Activated CD4-positive, CD25-positive, alpha-beta regulatory T cell treated with anti-CD3 and anti-CD28 coated beads, Interleukin-2, amount 50 U/mL, for 16 hours (primary cell): Measurements from ENCODE around the gene TMEM128.
"Not testable (repeated sequence)": the region's sequence is repeated elsewhere in the genome, so short reads cannot be mapped to it uniquely, and the experiment has no call there.

Experiments
- DNase-seq: peaks from one replicate; pipeline ENCODE4 v3.0.0-alpha.2; 2020; ENCODE audit warnings: low read depth, low spot score

TMEM128 gene

DNA sequence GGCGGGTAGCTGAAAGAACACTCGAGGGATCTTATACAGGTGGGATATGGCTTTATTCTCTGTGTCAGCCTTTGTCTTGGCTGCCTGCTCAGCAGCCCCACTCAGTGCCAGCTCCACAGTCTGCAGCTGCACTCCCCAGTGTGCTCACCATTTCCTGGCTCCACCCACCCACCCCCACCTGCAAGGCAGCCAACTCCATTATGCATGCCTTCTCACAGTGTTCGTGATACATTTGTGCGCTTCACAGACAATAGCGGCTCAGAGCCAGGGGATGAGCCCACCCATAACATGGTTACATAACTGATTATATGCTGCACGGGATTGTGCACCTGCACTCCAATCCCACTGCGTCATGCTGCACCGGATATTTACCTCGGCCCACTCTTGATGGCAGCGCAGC lies 8.8 kb upstream of the TMEM128 start:
- no peak for DNase-seq

DNA sequence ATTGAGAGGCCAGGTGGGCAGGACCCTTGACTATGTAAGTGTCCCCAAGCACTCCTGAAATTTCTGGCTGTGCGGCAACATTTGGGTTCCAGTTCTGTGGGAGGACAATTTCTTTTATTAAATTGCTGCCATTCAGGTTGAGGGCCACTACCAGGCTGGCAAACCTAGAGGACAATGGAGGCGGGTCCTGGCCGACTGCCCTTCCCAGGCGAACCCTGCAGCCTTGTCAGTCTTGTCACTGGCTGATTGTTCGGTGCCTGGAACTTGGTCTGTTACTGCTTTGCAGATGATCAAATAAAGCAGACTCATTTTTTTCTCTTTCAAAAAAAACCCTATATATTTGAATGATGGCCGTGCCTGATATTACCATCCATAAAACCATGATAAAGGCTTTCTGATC lies 6.6 kb upstream of the TMEM128 start:
- no peak for DNase-seq

DNA sequence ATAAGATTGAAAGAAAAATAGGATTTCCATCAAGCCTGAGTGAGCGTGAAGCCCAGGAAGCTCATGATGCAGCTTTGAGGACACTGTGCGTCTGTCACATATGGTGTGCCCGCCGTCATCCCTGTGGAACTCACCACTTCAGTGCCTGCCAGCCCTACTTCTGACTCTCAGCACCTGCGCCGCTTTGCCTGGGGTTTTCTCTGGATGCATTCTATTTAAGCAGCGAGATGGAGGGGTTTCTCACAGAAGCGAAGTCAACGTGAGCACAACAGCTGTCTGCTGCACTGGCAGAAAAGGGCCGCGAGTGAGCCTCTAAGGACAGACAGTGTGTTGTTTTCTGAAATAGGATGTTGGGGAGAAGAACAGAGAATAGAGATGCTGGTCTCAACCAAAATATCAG lies 6.2 kb upstream of the TMEM128 start:
- no peak for DNase-seq

DNA sequence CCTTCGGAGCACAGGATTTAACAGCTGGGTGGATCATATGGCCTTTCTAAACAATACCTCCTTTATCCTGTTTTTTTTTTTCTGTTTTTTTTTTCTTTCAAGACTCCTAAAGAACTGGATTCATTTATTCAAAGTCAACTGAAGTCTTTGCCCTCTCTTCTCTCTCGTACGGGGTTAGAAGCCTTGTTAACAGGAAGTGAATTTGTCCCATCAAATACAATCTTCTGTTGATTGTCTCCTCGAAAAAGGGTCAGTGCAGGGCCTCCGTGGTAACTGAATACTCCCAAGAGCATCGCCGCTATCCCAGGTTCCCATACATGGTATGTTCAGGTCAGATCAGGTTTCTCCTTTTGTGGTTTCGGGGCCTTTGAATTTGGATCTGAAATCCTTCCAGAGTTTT lies 1.8 kb upstream of the TMEM128 start:
- DNase-seq: no peak

DNA sequence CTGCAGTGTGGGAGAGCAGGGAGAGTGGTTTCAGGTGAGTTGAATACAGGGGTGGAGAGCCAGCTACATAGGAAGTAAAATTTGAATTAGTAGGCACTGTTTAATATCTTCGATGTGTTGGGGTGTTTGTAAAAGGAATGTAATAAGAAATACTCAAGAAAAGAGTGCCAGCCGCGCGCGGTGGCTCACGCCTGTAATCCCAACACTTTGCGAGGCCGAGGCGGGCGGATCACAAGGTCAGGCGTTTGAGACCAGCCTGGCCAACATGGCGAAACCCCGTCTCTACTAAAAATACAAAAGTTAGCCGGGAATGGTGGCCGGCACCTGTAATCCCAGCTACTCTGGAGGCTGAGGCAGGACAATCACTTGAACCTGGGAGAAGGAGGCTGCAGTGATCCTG lies 1.3 kb upstream of the TMEM128 start:
- not testable (repeated sequence) for DNase-seq

DNA sequence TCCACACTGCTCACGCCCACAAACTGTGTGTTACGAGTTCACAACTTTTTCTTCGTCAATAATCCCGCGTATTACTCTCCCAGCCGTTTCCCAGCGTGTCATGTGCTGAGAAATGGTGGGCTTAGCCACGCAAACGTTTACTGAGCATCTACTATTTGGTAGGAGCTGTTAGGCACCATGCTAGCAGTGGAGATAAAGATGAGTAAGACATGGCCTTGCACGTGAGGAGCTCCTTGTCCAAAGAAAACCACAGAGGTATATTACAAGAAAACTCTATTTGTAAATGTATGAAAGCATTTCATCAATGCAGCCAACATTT lies 821 bp upstream of the TMEM128 start:
- no peak for DNase-seq

DNA sequence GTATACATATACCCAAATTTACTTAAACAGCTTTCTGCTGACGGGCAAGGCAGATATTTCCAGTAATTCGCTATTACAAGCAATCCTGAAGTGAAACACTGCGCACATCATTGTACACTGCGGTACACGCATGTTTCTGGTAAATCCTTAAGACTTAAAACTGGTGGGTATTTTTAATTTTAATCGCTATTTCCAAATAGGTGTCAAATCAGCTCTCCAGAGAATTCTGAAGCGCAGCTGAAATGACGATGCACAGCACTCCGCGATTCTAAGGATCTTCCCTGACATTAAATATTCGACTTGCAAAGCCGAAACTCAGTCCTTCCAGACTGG lies 361 bp downstream of the TMEM128 start:
- DNase-seq: no peak

DNA sequence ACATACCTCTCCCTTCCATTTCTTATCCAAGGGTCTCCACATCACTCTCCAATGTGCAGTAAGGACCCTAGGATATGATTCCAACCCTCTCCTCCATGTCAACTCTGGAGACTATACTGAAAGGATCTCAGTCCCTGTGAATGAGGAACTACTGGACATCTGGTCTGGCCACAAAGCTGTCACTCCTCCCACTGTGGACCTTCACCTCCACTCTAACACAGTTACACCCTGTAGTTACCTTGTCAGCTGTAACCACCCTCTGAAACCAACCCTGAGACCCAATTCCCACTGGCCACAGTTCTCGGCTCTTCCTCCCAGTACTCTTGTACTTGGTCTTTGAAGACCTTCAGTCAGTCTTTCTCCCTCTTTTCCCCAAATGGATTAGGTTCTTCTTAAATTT lies 2.9 kb downstream of the TMEM128 start:
- no peak for DNase-seq

DNA sequence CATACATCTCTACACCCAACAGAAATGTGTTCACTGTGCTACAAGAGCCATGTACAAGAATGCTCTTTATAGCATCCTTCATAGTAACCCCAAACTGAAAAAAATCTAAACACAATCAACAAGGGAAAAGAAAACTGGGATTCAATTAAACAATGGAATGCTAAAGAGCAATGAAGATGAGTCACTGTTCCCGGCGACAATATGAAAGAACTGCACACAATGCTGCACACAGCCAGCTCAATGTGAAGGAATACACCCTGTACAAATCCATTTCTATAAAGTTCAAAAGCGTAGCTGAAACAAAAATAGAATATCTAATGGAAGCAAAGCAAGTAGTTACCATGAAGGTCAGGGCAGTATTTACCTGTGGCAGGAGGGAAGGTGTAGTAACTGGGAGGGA lies 8.5 kb downstream of the TMEM128 start:
- DNase-seq: not testable (repeated sequence)

DNA sequence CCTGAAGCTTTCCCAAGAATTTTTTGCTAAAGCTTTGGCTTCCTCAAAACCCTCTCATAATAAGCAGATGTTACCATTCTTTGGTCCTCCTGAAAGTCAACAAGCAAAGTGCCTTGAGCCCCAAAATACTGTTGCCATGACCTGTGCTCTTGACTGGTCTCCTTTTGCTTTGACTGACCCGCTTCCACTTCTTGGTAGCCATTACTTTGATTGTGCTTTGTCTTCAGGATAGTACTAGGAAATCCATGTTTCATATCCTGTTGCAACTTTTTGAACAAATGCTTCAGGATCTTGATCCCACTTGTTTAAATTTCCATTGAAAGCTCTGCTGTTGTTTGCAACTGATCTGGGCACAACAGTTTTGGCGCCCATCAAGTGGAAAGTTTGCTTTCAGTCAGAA lies 14.4 kb downstream of the TMEM128 start:
- no peak for DNase-seq

DNA sequence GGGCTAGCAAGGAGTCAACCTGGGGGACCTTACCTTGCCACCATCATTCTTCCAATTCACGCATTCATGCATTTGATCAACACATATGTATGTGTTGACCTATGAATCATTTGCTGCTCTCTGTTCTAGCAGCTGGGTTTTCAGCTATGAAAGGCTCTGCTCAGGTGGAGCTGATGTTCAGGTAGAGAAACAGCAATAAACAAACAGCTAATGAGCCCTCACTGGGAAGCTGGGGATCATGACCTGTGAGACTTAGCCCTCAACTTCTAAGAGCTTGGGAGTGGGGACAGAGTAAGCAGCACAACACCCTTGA lies 19.7 kb downstream of the TMEM128 start:
- no peak for DNase-seq

DNA sequence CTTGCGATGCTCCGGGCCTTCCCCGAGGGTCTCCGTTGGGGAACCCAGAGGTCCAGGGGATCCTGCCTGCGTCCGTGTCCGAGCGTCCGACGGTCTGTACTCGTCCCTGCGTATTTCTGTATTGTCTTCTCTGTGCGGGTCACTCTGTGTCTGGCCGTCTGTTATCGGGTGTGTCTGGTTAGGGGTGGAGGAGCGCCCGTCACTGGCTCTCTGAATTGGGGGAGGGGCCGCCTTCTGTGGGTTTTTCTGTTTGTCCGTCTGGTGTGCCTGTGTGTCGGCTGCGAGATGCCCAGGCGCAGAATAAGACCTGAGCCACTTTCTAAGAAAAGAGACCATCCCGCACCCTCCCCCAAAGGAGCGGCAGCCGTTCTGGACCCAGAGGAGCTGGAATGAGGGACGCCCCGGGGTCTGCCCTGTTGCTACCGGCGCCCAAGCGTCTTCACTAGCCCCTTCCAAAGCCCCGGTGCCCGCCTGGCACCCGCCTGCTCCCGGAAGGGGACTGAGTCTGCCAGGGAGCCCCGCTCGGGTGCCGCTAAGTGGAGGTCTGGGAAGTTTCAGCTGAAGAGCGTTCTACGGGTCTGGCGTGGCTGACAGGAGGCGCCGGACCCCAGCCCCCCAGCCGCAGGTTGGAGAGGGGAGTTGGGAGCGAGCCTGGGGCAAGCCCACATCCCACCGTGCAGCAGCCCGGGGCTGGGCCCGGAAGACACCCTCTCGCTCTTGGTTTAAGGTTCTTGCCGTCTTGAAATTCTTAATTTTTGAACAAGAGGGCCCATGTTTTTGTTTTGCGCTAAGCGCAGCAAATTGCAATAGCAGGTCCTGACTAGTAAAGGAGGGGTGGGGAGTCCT lies 20.3 kb downstream of the TMEM128 start:
- no peak for DNase-seq

DNA sequence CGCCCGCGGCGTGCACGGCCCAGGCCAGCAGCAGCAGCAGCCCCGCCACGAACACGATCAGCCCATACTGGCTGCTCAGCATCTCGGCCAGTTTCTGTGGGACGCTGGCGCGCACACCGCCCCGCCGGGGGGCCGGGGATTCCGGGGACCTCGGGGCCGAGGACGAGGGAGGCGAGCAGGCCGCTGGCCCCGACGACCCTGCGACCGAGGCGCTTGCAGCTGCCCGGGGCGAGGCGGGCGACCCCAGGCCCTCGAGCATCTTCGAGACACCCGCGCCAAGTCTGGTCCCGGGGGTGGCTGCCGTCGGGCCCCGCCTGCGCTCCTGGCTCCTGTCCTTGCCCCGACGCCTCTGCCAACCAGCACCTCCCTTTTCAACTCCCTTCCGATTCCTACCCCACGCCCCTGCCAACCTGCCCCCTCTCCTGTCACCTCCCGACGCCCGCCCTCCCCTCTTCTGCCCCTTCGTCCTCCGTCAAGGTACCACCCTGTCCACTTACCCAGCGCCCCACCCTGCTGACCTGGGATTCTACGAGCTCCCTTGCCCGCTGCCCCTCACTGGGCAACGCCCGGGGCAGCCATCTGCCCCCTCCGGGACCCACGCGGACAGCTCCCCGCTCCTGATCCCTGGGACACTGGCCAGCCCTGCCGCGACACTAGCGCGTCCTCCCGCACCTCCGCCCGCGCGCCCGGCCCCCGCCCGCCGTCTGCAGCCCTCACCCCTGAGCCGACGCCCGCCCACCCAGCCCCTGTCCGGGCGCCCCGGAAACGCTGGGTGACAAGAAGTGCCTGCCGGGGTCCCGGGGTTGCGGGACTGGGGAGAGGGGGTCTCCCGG lies 21.2 kb downstream of the TMEM128 start, which contains the start of gene OTOP1:
TSS of gene OTOP1 (minus strand) at position 324 of the 833 bp plus-strand sequence. CDS start at position 259, 65 bp downstream.
- DNase-seq: no peak

DNA sequence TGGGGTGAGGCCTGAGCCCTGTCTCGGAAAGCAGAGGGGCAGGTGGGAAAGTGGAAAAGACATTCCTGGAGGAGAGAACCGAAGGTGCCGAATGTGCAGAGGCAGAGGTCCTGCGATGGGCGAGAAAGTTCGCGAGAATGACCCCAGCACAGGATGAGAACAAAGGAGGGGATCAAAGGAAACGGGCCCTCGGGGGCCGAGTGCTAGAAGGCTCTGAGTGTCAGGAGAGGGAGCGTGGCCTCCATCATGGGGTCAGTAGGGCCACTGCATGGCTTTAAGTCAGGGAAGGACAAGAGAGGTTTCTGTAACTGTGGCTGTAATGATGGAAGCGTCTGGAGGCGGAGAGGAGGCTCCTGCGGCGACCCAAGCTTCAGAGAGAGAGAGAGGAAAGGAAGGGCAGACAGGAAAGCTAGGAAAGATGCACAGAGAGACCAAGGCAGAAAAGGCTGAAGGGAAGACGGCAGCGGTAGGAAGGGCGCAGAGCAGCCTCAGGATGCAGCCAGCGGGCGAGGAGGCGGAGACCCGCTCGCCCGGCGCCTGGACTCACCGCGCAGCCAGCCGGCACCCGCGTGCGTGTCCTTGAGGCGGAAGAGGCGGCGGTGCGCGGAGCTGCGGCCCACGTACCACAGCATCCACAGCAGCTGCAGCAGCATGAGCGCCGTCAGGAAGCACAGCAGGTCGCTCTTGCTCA lies 22.0 kb downstream of the TMEM128 start:
- no peak for DNase-seq

DNA sequence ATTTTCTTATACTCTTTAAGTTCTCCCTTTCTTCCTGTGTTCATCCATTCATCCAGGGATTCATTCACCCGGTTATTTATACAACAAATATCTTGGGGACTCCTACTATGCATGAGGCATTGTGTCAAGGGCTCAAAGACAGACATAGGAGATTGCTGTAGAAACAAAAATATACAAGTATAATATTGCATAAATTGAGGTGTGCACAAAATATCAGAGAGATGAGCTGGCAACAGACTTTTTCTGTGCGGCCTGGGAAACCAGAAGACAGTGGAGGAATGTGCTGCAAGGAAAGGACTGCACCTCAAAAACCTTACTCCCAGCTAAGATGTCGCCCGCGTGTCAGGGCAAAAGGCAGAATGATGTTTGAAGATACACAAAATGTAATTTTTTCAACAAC lies 30.9 kb downstream of the TMEM128 start:
- no peak for DNase-seq

DNA sequence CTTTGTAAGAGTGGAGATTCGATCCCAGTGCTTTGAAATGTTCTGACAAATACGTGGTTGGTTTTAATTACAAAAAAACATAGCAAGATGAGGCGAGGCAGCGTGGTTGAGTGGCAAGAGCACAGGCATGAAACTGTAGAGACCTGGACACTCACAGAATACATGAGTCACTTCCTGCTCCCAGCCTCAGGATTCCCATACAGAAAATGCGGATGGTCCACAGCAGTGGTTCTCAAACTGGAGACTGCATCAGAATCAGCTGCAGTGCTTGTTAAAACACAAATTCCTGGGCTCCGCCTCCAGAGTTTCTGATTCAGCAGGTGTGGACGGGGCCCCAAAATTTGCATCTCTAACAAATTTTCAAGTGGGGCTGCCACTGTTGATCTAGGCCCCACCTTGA lies 31.4 kb downstream of the TMEM128 start:
- no peak for DNase-seq

DNA sequence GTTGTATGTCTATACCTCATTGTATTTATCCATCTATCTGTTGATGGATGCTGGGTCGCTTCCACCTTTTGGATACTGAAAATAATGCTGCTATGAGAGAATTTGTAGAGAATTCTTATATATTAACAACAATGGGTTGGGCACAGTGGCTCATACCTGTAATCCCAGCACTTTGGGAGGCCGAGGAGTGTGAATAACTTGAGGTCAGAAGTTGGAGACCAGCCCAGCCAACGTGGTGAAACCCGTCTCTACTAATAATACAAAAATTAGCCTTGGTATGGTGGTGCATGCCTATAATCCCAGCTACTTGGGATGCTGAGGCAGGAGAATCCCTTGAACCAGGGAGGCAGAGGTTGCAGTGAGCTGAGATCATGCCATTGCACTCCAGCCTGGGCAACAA lies 34.3 kb downstream of the TMEM128 start:
- not testable (repeated sequence) for DNase-seq

DNA sequence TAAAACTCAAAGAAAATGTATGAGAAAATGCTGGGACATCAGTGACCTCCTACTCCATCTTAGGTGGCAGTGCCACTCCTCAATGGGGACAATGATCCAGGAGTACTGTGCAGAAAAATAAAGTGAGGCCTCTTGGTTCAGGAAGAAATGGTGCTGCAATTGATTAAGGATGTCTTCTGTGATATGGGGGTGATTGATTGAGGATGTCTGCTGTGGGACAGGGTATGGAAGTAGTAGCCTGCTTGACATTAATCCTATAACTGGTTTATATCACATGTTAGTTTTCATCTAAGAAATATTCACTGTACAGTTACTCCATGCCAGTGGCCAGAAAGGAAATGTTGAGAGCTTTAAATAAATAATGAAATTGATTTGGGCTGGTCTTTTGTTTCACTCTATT lies 41.8 kb downstream of the TMEM128 start:
- no peak for DNase-seq

DNA sequence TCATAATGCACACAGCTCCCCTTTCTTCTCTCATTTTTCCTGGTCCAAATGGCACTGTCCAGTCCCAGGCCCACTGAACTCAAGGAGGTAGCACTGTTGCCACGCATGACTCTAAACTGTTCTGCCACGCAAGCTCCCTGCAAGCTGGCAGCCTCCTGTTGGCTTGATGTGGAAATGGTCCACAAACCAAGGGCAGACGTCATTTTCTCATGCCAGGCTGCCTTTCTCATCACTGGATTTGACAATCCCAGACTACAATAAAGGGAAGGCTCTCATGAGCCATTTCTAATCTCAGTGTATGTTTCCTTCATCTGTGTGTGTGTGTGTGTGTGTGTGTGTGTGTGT lies 43.6 kb downstream of the TMEM128 start:
- DNase-seq: no peak

DNA sequence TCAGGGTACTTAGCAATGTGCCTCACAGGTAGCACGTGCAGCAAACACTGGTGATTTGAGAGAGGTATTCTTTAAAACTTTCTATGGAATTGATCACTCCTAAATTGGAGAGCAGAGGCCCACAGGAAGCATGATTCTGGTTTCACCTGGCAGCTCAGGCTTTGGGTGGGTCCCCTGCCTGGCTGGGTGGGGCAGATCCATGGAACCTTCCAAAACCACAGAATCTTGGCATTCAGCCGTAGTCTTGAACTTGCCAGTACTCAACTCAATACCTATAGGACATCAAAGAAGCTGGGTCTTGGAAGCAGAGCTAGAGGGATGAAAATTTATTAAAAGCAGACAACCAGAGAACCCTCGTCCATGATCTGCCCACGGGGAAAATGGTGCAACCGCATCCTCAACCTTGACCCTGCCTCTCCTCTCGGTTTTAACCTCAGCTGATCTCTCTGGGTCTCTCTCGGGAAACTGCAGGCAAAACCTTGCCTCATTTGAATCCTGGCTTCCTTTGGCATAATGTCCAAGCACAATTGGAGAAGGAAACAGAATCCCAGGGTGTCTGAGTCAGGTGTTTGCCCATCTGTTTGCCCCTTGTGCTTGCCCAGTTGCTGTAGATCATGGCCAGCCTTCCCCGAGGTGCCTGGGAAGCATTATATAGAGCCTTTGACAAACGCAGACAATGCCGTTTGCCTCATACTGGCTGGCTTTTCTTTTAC lies 44.2 kb downstream of the TMEM128 start:
- no peak for DNase-seq

DNA sequence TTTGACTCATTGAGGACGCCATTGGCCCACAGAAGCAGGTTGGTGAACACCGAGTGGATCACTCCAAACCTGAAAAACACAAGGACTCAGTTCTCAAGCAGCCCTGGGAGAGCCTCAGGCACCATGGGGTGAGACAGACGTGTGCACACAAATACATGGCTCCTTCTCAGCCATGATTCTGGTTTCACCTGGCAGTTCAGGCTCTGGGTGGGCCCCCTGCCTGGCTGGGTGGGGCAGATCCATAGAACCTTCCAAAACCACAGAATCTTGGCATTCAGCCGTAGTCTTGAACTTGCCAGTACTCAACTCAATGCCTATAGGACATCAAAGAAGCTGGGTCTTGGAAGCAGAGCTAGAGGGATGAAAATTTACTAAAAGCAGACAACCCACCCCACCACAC lies 45.5 kb downstream of the TMEM128 start:
- DNase-seq: no peak

DNA sequence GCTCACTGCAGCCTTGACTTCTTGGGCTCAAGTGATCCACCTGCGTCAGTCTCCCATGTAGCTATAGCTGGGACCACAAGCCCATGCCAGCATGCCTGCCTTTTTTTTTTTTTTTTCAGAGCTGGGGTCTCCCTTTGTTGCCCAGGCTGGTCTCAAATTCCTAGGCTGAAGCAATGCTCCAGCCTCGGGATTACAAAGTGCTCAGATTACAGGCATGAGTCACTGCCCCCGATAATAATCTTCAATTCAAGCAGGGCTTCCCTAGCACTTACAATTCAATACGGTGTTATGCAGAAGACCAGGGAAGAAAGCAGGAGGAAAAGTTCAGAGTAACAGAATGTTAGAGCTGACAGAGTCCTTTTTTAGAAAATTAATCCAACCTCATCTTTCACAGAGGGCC lies 47.4 kb downstream of the TMEM128 start:
- no peak for DNase-seq
